Keratinocyte (primary cell): ENCODE results near the gene LYZL1. TPM values are rescaled to one million over a fixed set of nuclear protein-coding genes. Genes with fewer than 3 reads are reported as not detected.
"Not testable (repeated sequence)": the region's sequence is repeated elsewhere in the genome, so short reads cannot be mapped to it uniquely, and the experiment has no call there.

ENCODE experiments used
- DNase-seq: peaks from one replicate; pipeline ENCODE4 v3.0.0-alpha.2; 2011; ENCODE audit warnings: low read depth, missing footprints, low spot score
- FAIRE-seq: peaks from 2 replicates; lab custom pipeline; 2011; peaks lifted over from hg19 to GRCh38; lab: Jason Lieb, UNC
- H2AFZ ChIP-seq: 2 replicates; pipeline ENCODE4 v1.6.0; 2012; ENCODE audit warnings: low read length, control low read depth, inconsistent platforms; ENCODE audit not compliant: control insufficient read depth
- H3K27ac ChIP-seq: 2 replicates; pipeline ENCODE4 v1.5.1; 2011; ENCODE audit warnings: low read length; ENCODE audit not compliant: control insufficient read depth, insufficient read depth
- H3K27me3 ChIP-seq: 3 replicates; pipeline ENCODE4 v1.6.0; 2011; ENCODE audit warnings: low read length; ENCODE audit not compliant: control insufficient read depth, insufficient read depth; ENCODE audit errors: extremely low read depth
- H3K36me3 ChIP-seq, 2 experiments: 2 replicates in 1 of 2; 3 replicates in 1 of 2; pipeline ENCODE4 v1.5.1; 2011; ENCODE audit warnings: low read length in 2 of 2, mild to moderate bottlenecking in 1 of 2; ENCODE audit not compliant: control insufficient read depth in 2 of 2, insufficient read depth in 2 of 2; ENCODE audit errors: extremely low read depth in 1 of 2
- H3K4me1 ChIP-seq: 3 replicates; pipeline ENCODE4 v1.5.1; 2011; ENCODE audit warnings: low read length; ENCODE audit not compliant: control insufficient read depth, insufficient read depth; ENCODE audit errors: extremely low read depth
- H3K4me2 ChIP-seq: 3 replicates; pipeline ENCODE4 v1.6.0; 2011; ENCODE audit warnings: low read depth, low read length; ENCODE audit not compliant: control insufficient read depth, insufficient read depth; ENCODE audit errors: extremely low read depth
- H3K4me3 ChIP-seq, 3 experiments: fragments of 200-600 bp in 1 of 3; sonication (generic) in 1 of 3; 2 replicates in 2 of 3; 3 replicates in 1 of 3; pipeline ENCODE4 v1.5.1; 2011 to 2016; ENCODE audit warnings: low read length in 3 of 3, mild to moderate bottlenecking in 3 of 3, control low read depth in 2 of 3, inconsistent platforms in 1 of 3, low read depth in 1 of 3, mixed read lengths in 1 of 3, mixed run types in 1 of 3, moderate library complexity in 1 of 3; ENCODE audit not compliant: control insufficient read depth in 2 of 3, insufficient read depth in 2 of 3; ENCODE audit errors: extremely low read depth in 1 of 3
- H3K79me2 ChIP-seq: 2 replicates; pipeline ENCODE4 v1.6.0; 2012; ENCODE audit warnings: low read length; ENCODE audit not compliant: control insufficient read depth, insufficient read depth
- H3K9ac ChIP-seq: 3 replicates; pipeline ENCODE4 v1.6.0; 2011; ENCODE audit warnings: low read length; ENCODE audit not compliant: control insufficient read depth, insufficient read depth; ENCODE audit errors: extremely low read depth
- H3K9me1 ChIP-seq: 3 replicates; pipeline ENCODE4 v1.6.0; 2011; ENCODE audit warnings: low read length; ENCODE audit not compliant: control insufficient read depth, insufficient read depth; ENCODE audit errors: extremely low read depth
- H3K9me3 ChIP-seq: 2 replicates; pipeline ENCODE4 v1.5.1; 2012; ENCODE audit warnings: low read depth, low read length; ENCODE audit not compliant: control insufficient read depth
- H4K20me1 ChIP-seq: 3 replicates; pipeline ENCODE4 v1.6.0; 2011; ENCODE audit warnings: low read length; ENCODE audit not compliant: control insufficient read depth, insufficient read depth; ENCODE audit errors: extremely low read depth
- EZH2 ChIP-seq: IDR thresholded peaks from one replicate; pipeline ENCODE4 v1.6.1; 2012; ENCODE audit warnings: inconsistent platforms, mild to moderate bottlenecking, low read length, moderate library complexity
- dilution Hi-C: fragments of 300-500 bp; cut with MboI; formaldehyde crosslinking; loops from one replicate; pipeline ENCODE4 v1.7.0; 2020; ENCODE audit warnings: low sequenced_read_pairs; ENCODE audit not compliant: extremely low pct_ligation_motif_present
- polyA minus RNA-seq, 3 experiments: library from RNA; depleted of rRNA, polyadenylated mRNA; stranded (reverse); fragments of >200 nt; gene quantifications; 1 replicate in 1 of 3; 2 replicates in 1 of 3; 3 replicates in 1 of 3; pipeline ENCODE4 v1.2.3, GENCODE V29; 2011
- polyA plus RNA-seq, 5 experiments: library from polyadenylated mRNA; depleted of rRNA in 3 of 5; stranded (reverse) in 3 of 5; stranded (forward) in 1 of 5; unstranded in 1 of 5; fragments of >200 nt; gene quantifications; 1 replicate in 1 of 5; 2 replicates in 3 of 5; 3 replicates in 1 of 5; pipeline versions ENCODE4 v1.2.1 to v1.2.3, GENCODE V29; 2011 to 2012; ENCODE audit warnings: missing spikeins in 2 of 5, low read depth in 1 of 5, low replicate concordance in 1 of 5
- TF ChIP-seq, protein P1 (sequence below), 3 experiments: IDR thresholded peaks in 1 of 3; conservative IDR thresholded peaks in 1 of 3; optimal IDR thresholded peaks in 1 of 3; 2 replicates in 2 of 3; 3 replicates in 1 of 3; pipeline versions ENCODE3 to v1.5.1; 2011; ENCODE audit warnings: low read length in 3 of 3, mild to moderate bottlenecking in 3 of 3, moderate library complexity in 2 of 3, control low read depth in 1 of 3, inconsistent platforms in 1 of 3; ENCODE audit not compliant: insufficient read depth in 2 of 3; ENCODE audit errors: extremely low read depth in 1 of 3

The LYZL1 gene
- polyA plus RNA-seq (not detected in 3 replicates), polyA minus RNA-seq (not detected in 3 replicates)
- polyA plus RNA-seq (2011; ENCODE audit: low read depth) = not detected
- not detected in 2 replicates for polyA plus RNA-seq (2011; cell fraction: cytosol; rRNA removed)
- polyA plus RNA-seq (2011; cell fraction: nucleus; rRNA removed) = not detected in 2 replicates
- polyA plus RNA-seq (2012; ENCODE audit: low replicate concordance) = not detected in 2 replicates
- polyA minus RNA-seq (2011; cell fraction: cytosol; rRNA and poly(A)+ RNA removed) = not detected
- not detected in 2 replicates for polyA minus RNA-seq (2011; cell fraction: nucleus; rRNA and poly(A)+ RNA removed)

DNA sequence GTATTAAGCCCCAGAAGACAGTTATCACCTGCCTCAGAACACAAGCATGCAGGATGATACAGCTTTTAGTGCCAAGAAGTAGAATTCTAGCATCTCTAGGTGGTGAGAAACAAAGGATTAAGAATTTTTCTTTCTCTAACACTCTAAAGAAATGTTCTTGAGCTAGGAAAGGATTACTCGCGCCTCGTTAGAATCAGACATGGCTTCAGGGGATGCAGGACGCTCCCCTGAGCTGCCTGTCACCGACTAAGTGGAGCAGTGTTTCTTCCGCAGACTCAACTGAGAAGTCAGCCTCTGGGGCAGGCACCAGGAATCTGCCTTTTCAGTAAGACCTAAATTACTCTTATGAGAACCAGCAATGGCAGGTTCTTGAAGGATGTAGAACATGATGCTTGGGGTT lies at the start of gene LYZL1:
Gene LYZL1 (plus strand): TSS at position 165 of the 400 bp plus-strand sequence. CDS start 2,798 bp downstream, outside the sequence.
- H4K20me1 ChIP-seq, H2AFZ ChIP-seq, H3K79me2 ChIP-seq, H3K36me3 ChIP-seq, dilution Hi-C loops, H3K4me1 ChIP-seq, FAIRE-seq, H3K27me3 ChIP-seq, H3K4me3 ChIP-seq, H3K27ac ChIP-seq, H3K9me3 ChIP-seq, H3K4me2 ChIP-seq, DNase-seq, H3K9me1 ChIP-seq, H3K9ac ChIP-seq: not testable (repeated sequence)

DNA sequence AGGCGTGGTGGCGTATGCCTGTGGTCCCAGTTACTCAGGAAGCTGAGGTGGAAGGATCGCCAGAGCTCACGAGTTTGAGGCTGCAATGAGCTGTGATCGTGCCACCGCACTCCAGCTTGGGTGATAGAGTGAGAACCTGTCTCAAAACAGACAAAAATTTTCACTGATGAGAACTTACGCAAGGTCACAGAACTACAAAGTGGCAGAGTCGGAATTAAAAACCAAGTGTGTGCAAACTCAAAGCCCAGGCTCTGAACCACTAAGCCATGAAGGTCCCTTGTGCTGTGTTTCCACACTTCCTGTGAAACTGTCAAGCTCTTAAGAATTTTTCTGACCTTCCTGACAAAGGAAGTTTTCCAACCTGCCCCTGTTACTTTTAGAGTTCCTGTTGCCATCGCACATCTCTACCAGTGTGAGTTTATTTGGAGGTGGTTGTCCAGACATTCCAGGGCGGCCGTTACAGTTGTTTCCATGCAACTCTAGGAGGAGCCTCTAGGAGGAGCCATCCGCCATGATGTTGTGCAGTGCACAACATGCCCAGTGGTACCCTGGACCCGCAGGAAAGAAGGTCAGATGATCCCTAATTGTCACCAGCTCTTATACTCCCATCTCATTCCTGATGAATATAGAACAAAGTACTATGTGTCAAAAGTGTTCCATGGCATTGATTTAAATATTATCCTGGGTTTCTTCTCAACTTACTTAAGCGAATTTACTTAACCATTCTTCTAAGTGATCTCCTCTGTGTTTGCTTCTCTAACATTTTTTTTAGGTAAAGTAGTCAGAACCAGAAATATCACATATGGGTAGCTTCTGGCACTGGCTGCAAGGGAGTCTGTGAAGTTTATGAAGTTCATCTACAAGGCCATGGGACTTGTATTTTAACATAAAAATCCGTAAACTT lies 49.0 kb upstream of the LYZL1 start:
- Histone ChIP-seq H3K27me3 (peaks cover 3% of the 10 kb centered on the region), H3K4me3 (no peak overlapping the region), H2AFZ (no peak overlapping the region), H3K9ac (no peak overlapping the region), H3K36me3 (no peaks in the 10 kb centered on the region), H3K4me1 (no peaks in the 10 kb centered on the region), H3K27ac (no peak overlapping the region), H3K9me3 (no peaks in the 10 kb centered on the region), H4K20me1 (no peaks in the 10 kb centered on the region), H3K79me2 (no peaks in the 10 kb centered on the region), H3K9me1 (no peaks in the 10 kb centered on the region), H3K4me2 (no peak overlapping the region)
- DNase-seq (no peak), FAIRE-seq (no peak)
- dilution Hi-C loops = no loop called here
- TF ChIP-seq, protein P1, sequence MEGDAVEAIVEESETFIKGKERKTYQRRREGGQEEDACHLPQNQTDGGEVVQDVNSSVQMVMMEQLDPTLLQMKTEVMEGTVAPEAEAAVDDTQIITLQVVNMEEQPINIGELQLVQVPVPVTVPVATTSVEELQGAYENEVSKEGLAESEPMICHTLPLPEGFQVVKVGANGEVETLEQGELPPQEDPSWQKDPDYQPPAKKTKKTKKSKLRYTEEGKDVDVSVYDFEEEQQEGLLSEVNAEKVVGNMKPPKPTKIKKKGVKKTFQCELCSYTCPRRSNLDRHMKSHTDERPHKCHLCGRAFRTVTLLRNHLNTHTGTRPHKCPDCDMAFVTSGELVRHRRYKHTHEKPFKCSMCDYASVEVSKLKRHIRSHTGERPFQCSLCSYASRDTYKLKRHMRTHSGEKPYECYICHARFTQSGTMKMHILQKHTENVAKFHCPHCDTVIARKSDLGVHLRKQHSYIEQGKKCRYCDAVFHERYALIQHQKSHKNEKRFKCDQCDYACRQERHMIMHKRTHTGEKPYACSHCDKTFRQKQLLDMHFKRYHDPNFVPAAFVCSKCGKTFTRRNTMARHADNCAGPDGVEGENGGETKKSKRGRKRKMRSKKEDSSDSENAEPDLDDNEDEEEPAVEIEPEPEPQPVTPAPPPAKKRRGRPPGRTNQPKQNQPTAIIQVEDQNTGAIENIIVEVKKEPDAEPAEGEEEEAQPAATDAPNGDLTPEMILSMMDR (optimal IDR thresholded peaks at IDR 0.05 in 1 of 3, IDR thresholded peaks at IDR 0.05 in 1 of 3, conservative IDR thresholded peaks at IDR 0.05 in 1 of 3; ENCODE audit: extremely low read depth in 1 of 3, insufficient read depth in 2 of 3, low read length in 3 of 3) = peak; percentile 25 to 55 (median 48)
- no peak for TF ChIP-seq EZH2
